ENCODE measurements around the gene KRT84.

- TF ChIP-seq, protein P1, sequence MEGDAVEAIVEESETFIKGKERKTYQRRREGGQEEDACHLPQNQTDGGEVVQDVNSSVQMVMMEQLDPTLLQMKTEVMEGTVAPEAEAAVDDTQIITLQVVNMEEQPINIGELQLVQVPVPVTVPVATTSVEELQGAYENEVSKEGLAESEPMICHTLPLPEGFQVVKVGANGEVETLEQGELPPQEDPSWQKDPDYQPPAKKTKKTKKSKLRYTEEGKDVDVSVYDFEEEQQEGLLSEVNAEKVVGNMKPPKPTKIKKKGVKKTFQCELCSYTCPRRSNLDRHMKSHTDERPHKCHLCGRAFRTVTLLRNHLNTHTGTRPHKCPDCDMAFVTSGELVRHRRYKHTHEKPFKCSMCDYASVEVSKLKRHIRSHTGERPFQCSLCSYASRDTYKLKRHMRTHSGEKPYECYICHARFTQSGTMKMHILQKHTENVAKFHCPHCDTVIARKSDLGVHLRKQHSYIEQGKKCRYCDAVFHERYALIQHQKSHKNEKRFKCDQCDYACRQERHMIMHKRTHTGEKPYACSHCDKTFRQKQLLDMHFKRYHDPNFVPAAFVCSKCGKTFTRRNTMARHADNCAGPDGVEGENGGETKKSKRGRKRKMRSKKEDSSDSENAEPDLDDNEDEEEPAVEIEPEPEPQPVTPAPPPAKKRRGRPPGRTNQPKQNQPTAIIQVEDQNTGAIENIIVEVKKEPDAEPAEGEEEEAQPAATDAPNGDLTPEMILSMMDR (conservative IDR thresholded peaks at IDR 0.05; ENCODE audit: low read depth, low read length) = no peak
- TF ChIP-seq POLR2A (IDR thresholded peaks at IDR 0.05; ENCODE audit: low read depth, low read length) = no peak
- no peak for TF ChIP-seq CEBPB (IDR thresholded peaks at IDR 0.05; ENCODE audit: low read depth, low read length)
- no peak for TF ChIP-seq RCOR1 (IDR thresholded peaks at IDR 0.05; ENCODE audit: insufficient replicate concordance, low read length)
- TF ChIP-seq SMC3 (IDR thresholded peaks at IDR 0.05; ENCODE audit: low read depth, low read length) = no peak
- no peak for TF ChIP-seq USF2 (IDR thresholded peaks at IDR 0.05; ENCODE audit: low read depth, low read length)
- TF ChIP-seq MXI1 (IDR thresholded peaks at IDR 0.05; ENCODE audit: borderline replicate concordance, low read depth, low read length) = no peak
- no peak for TF ChIP-seq MAFK (IDR thresholded peaks at IDR 0.05; ENCODE audit: low read depth, low read length)
- TF ChIP-seq RAD21 (IDR thresholded peaks at IDR 0.05; ENCODE audit: low read length) = no peak
- TF ChIP-seq RFX5 (IDR thresholded peaks at IDR 0.05; ENCODE audit: low read depth, low read length) = no peak
- TF ChIP-seq CHD1 (IDR thresholded peaks at IDR 0.05; ENCODE audit: low read depth, low read length) = no peak
- no peak for TF ChIP-seq MAZ (IDR thresholded peaks at IDR 0.05; ENCODE audit: borderline replicate concordance, low read depth, low read length)
Measured at GRCh38 chr12:52426034-52426433, 40.6 kb upstream of the KRT84 start.
